H1 (cell line): Measurements from ENCODE around the gene AGXT2. TPM values are rescaled to one million over a fixed set of nuclear protein-coding genes. Genes with fewer than 3 reads are reported as not detected.

Experiments
- CTCF ChIA-PET: fragments of 300-600 bp; sonication (Branson Sonifier 250); formaldehyde crosslinking; loops from one replicate; lab custom pipeline; 2021; ENCODE audit not compliant: partially characterized antibody; lab: Charles Lee
- POLR2A ChIA-PET: fragments of 300-600 bp; sonication (Branson Sonifier 250); formaldehyde crosslinking; loops from one replicate; lab custom pipeline; 2021; ENCODE audit warnings: inconsistent platforms; ENCODE audit not compliant: partially characterized antibody; lab: Charles Lee
- DNase-seq, 2 experiments: peaks; one replicate each; pipeline versions ENCODE4 v3.0.0 to v3.0.0-alpha.2; 2010 to 2022; ENCODE audit warnings: low spot score in 2 of 2, low read depth in 1 of 2, mixed read lengths in 1 of 2
- FAIRE-seq: peaks from 2 replicates; lab custom pipeline; 2011; peaks lifted over from hg19 to GRCh38; lab: Jason Lieb, UNC
- H2AFZ ChIP-seq: 2 replicates; pipeline ENCODE4 v1.8.1; 2012; ENCODE audit warnings: low read length, inconsistent platforms
- H2AK5ac ChIP-seq: 2 replicates; pipeline ENCODE4 v1.6.1; 2013; ENCODE audit warnings: low read depth, low read length
- H2BK120ac ChIP-seq: replicated peaks from 2 replicates; pipeline ENCODE3; 2013; ENCODE audit warnings: low read depth, low read length, inconsistent platforms
- H2BK12ac ChIP-seq: 2 replicates; pipeline ENCODE4 v1.6.1; 2013; ENCODE audit warnings: low read depth, low read length
- H2BK15ac ChIP-seq: 2 replicates; pipeline ENCODE4 v1.6.1; 2013; ENCODE audit warnings: low read length
- H2BK20ac ChIP-seq: 2 replicates; pipeline ENCODE4 v1.6.1; 2013; ENCODE audit warnings: low read length
- H2BK5ac ChIP-seq: 2 replicates; pipeline ENCODE4 v1.6.1; 2013; ENCODE audit warnings: low read depth, low read length
- H3K14ac ChIP-seq: 2 replicates; pipeline ENCODE4 v1.6.1; 2013; ENCODE audit warnings: inconsistent platforms; ENCODE audit not compliant: insufficient read length
- H3K18ac ChIP-seq: 2 replicates; pipeline ENCODE4 v1.6.1; 2013; ENCODE audit warnings: low read length; ENCODE audit errors: extremely low read depth
- H3K23ac ChIP-seq: 2 replicates; pipeline ENCODE4 v1.6.1; 2013; ENCODE audit warnings: inconsistent platforms; ENCODE audit not compliant: insufficient read length
- H3K23me2 ChIP-seq: 2 replicates; pipeline ENCODE4 v1.6.1; 2013; ENCODE audit warnings: low read depth, low read length
- H3K27ac ChIP-seq: 2 replicates; pipeline ENCODE4 v1.6.1; 2011; ENCODE audit warnings: low read depth, low read length, inconsistent platforms
- H3K27me3 ChIP-seq, 4 experiments: replicated peaks in 1 of 4; 1 replicate in 1 of 4; 2 replicates in 3 of 4; pipeline versions ENCODE4 v1.6.1 to v1.8.1; 2011 to 2013; ENCODE audit warnings: low read length in 3 of 4, mild to moderate bottlenecking in 3 of 4, inconsistent platforms in 2 of 4, mixed read lengths in 2 of 4, moderate library complexity in 1 of 4; ENCODE audit not compliant: control insufficient read depth in 3 of 4, insufficient read depth in 3 of 4; ENCODE audit errors: extremely low read depth in 1 of 4
- H3K36me3 ChIP-seq, 4 experiments: 2 replicates each; pipeline versions ENCODE4 v1.6.1 to v1.8.1; 2011 to 2013; ENCODE audit warnings: mild to moderate bottlenecking in 4 of 4, low read length in 3 of 4, moderate library complexity in 2 of 4, control low read depth in 1 of 4, inconsistent platforms in 1 of 4; ENCODE audit not compliant: insufficient read depth in 4 of 4, control insufficient read depth in 2 of 4
- H3K4ac ChIP-seq: replicated peaks from 2 replicates; pipeline ENCODE3; 2013; ENCODE audit warnings: low read length, low read depth, mixed read lengths, inconsistent platforms; ENCODE audit not compliant: insufficient read length
- H3K4me1 ChIP-seq, 4 experiments: replicated peaks in 1 of 4; 1 replicate in 1 of 4; 2 replicates in 3 of 4; pipeline versions ENCODE4 v1.6.1 to v1.8.1; 2011 to 2013; ENCODE audit warnings: low read length in 3 of 4, inconsistent platforms in 2 of 4, mixed read lengths in 1 of 4; ENCODE audit not compliant: insufficient read depth in 4 of 4, control insufficient read depth in 3 of 4
- H3K4me2 ChIP-seq, 2 experiments: 2 replicates each; pipeline versions ENCODE4 v1.6.1 to v1.8.1; 2011 to 2013; ENCODE audit warnings: low read depth in 2 of 2, low read length in 2 of 2, control low read depth in 1 of 2, inconsistent platforms in 1 of 2, mild to moderate bottlenecking in 1 of 2; ENCODE audit not compliant: insufficient read depth in 1 of 2
- H3K4me3 ChIP-seq, 4 experiments: fragments of 200-600, 300-600 bp in 1 of 4; sonication (generic), shearing (Covaris generic), sonication (Bioruptor Twin) in 1 of 4; 2 replicates each; pipeline versions ENCODE4 v1.5.1 to v1.8.1; 2011 to 2016; ENCODE audit warnings: low read length in 4 of 4, low read depth in 3 of 4, control low read depth in 2 of 4, inconsistent platforms in 2 of 4, mild to moderate bottlenecking in 2 of 4, mixed read lengths in 1 of 4, moderate library complexity in 1 of 4; ENCODE audit not compliant: insufficient read depth in 2 of 4; ENCODE audit errors: extremely low read depth in 1 of 4
- H3K56ac ChIP-seq: replicated peaks from 2 replicates; pipeline ENCODE3; 2013; ENCODE audit warnings: low read depth, mild to moderate bottlenecking, mixed read lengths, low read length, inconsistent platforms; ENCODE audit not compliant: insufficient read length
- H3K79me1 ChIP-seq: 2 replicates; pipeline ENCODE4 v1.6.1; 2013; ENCODE audit warnings: low read depth, low read length, control low read depth
- H3K79me2 ChIP-seq, 2 experiments: 2 replicates each; pipeline versions ENCODE4 v1.6.1 to v1.8.1; 2012 to 2013; ENCODE audit warnings: low read length in 2 of 2, mild to moderate bottlenecking in 2 of 2, inconsistent platforms in 1 of 2; ENCODE audit not compliant: insufficient read depth in 2 of 2, control insufficient read depth in 1 of 2
- H3K9ac ChIP-seq, 4 experiments: replicated peaks in 1 of 4; 1 replicate in 1 of 4; 2 replicates in 3 of 4; pipeline versions ENCODE4 v1.6.1 to v1.8.1; 2011 to 2013; ENCODE audit warnings: low read depth in 3 of 4, low read length in 3 of 4, control low read depth in 2 of 4, mild to moderate bottlenecking in 2 of 4, moderate library complexity in 2 of 4, inconsistent platforms in 1 of 4; ENCODE audit errors: extremely low read depth in 1 of 4
- H3K9me3 ChIP-seq, 2 experiments: 2 replicates each; pipeline versions ENCODE4 v1.6.1 to v1.8.1; 2012 to 2013; ENCODE audit warnings: mild to moderate bottlenecking in 2 of 2, moderate library complexity in 2 of 2, control low read depth in 1 of 2, inconsistent platforms in 1 of 2, low read depth in 1 of 2, low read length in 1 of 2, mixed read lengths in 1 of 2; ENCODE audit not compliant: insufficient read depth in 2 of 2
- H4K20me1 ChIP-seq, 2 experiments: replicated peaks in 1 of 2; 2 replicates each; pipeline versions ENCODE3 to v1.8.1; 2011 to 2013; ENCODE audit warnings: inconsistent platforms in 2 of 2, low read length in 2 of 2, mild to moderate bottlenecking in 1 of 2; ENCODE audit not compliant: insufficient read depth in 2 of 2, control insufficient read depth in 1 of 2
- H4K5ac ChIP-seq: 2 replicates; pipeline ENCODE4 v1.6.1; 2013; ENCODE audit warnings: low read length, low read depth, mixed read lengths, inconsistent platforms; ENCODE audit not compliant: insufficient read length
- H4K8ac ChIP-seq: 2 replicates; pipeline ENCODE4 v1.8.0; 2013; ENCODE audit warnings: mild to moderate bottlenecking, moderate library complexity, low read length, inconsistent platforms; ENCODE audit not compliant: insufficient read depth; ENCODE audit errors: extremely low read depth
- H4K91ac ChIP-seq: replicated peaks from 2 replicates; pipeline ENCODE3; 2013; ENCODE audit warnings: low read length, mixed read lengths, inconsistent platforms; ENCODE audit not compliant: insufficient read length
- CREB1 ChIP-seq: IDR thresholded peaks from 2 replicates; pipeline ENCODE4 v1.6.1; 2012; ENCODE audit warnings: inconsistent platforms
- RAD21 ChIP-seq, 2 experiments: IDR thresholded peaks in 1 of 2; conservative IDR thresholded peaks in 1 of 2; 2 replicates each; pipeline ENCODE4 v1.6.1; 2011; ENCODE audit warnings: low read depth in 2 of 2, low read length in 2 of 2, improper control_type of control experiment in 1 of 2, inconsistent platforms in 1 of 2, mild to moderate bottlenecking in 1 of 2, moderate library complexity in 1 of 2
- RNF2 ChIP-seq: fragments of 200-900, 300-1000 bp; sonication (generic); IDR thresholded peaks from 2 replicates; pipeline ENCODE4 v1.7.1; 2016; ENCODE audit warnings: borderline replicate concordance, low read depth, mild to moderate bottlenecking, antibody characterized with exemption, low read length; ENCODE audit not compliant: poor library complexity, severe bottlenecking; ENCODE audit errors: missing control alignments
- SP4 ChIP-seq: IDR thresholded peaks from 2 replicates; pipeline ENCODE4 v1.6.1; 2012; ENCODE audit warnings: low read length, inconsistent platforms
- TBP ChIP-seq: IDR thresholded peaks from 2 replicates; pipeline ENCODE4 v1.6.1; 2011; ENCODE audit warnings: low read depth, low read length, improper control_type of control experiment
- WGBS, 2 experiments: shearing (Covaris generic) in 1 of 2; methylation state at CpG; one replicate each; pipeline versions ENCODE4 v1.1.6 to v1.1.7; 2013 to 2015; ENCODE audit warnings: low lambda C conversion rate in 2 of 2, mixed read lengths in 2 of 2, inconsistent platforms in 1 of 2, low coverage in 1 of 2, missing lambda C conversion rate in 1 of 2; ENCODE audit not compliant: insufficient replicate concordance in 2 of 2, insufficient coverage in 1 of 2, insufficient read length in 1 of 2; ENCODE audit errors: extremely low coverage in 1 of 2, missing lambda C conversion rate in 1 of 2; 5-methylcytosine and 5-hydroxymethylcytosine counted together
- polyA plus RNA-seq, 7 experiments: library from polyadenylated mRNA; depleted of rRNA in 3 of 7; stranded (reverse) in 5 of 7; unstranded in 2 of 7; fragments of >200 nt in 5 of 7; fragments of 200-250 nt in 2 of 7; gene quantifications; 1 replicate in 5 of 7; 2 replicates in 1 of 7; 4 replicates in 1 of 7; pipeline versions ENCODE4 v1.2.1 to v1.2.3, GENCODE V29; 2011 to 2013; ENCODE audit warnings: missing spikeins in 2 of 7, mixed read lengths in 2 of 7
- total RNA-seq: library from RNA; stranded (reverse); fragmentation: NEBNext Ultra II Directional; extraction: Animal tissue kit (Norgen Biotek cat#: 25700); gene quantifications from 2 replicates; pipeline ENCODE4 v1.2.1, GENCODE V29; 2021

The AGXT2 gene
- total and polyA plus RNA-seq, 2 of the 8 experiments (the other 6 are each of a cell fraction or from before 2014, with no cell fraction given), result not detected

DNA sequence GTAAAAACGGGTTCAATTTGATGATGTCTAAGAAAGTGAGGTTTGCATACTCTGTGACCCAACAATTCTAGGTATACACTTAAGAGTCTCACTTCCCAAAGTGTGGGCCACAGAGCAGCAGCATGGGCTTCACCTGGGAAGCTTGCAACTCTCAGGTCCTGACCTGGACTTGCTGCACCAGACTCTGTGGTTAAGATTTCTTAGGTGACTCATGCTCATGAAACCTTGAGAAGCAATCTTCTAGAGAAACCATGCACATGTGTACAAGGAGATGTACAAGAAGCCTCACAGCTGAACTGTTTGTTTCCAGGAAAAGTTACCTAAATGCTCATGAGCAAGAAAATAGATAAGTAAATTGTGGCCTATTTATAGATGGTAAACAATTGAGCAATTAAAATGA lies 88.4 kb downstream of the AGXT2 start:
- H3K4me1 ChIP-seq, result no peaks in the 10 kb centered on the region
- H3K27ac ChIP-seq, result no peak overlapping the region
- H3K4me3 ChIP-seq, result no peak overlapping the region
- no peak overlapping the region for H2BK120ac ChIP-seq
- no peaks in the 10 kb centered on the region for H3K23me2 ChIP-seq
- H2AK5ac ChIP-seq, result no peak overlapping the region
- H3K36me3 ChIP-seq, result peaks cover 0 to 8% (median 6%) of the 10 kb centered on the region in 4 experiments; a peak in 3 of 8 replicates
- H4K20me1 ChIP-seq, result no peaks in the 10 kb centered on the region
- WGBS, 2 experiments, result 77% methylated on average over 1 of the region's 1 CpG; no CpG with 5 or more reads in 1 of the 2 experiments
- no peak overlapping the region for H4K5ac ChIP-seq
- no peak overlapping the region for H3K4me2 ChIP-seq
- no peak overlapping the region for H2BK15ac ChIP-seq
- H3K9me3 ChIP-seq, result no peaks in the 10 kb centered on the region
- no peaks in the 10 kb centered on the region for H3K27me3 ChIP-seq
- TF ChIP-seq RAD21 (IDR thresholded peaks at IDR 0.05 in 1 of 2, conservative IDR thresholded peaks at IDR 0.05 in 1 of 2; ENCODE audit: low read depth in 2 of 2, low read length in 2 of 2), result no peak
- TF ChIP-seq RNF2, result no peak
- TF ChIP-seq SP4, result no peak
- TF ChIP-seq TBP, result no peak
- no peak for TF ChIP-seq CREB1
- H4K8ac ChIP-seq, result no peak overlapping the region
- no peaks in the 10 kb centered on the region for H3K79me1 ChIP-seq
- H2BK12ac ChIP-seq, result no peak overlapping the region
- no peak overlapping the region for H3K18ac ChIP-seq
- H3K4ac ChIP-seq, result no peak overlapping the region
- H2BK20ac ChIP-seq, result no peak overlapping the region
- ChIA-PET POLR2A (no interaction called here), CTCF (interaction anchor here (0.6 to 8.0 kb wide), 7 partner anchors 30 to 564 kb away, joined by 3 to 69 read pairs (median 3); partner anchors contain the start of gene DNAJC21)
- H2BK5ac ChIP-seq, result no peak overlapping the region
- H3K56ac ChIP-seq, result no peak overlapping the region
- no peak overlapping the region for H3K9ac ChIP-seq
- FAIRE-seq (no peak), DNase-seq (no peak)
- no peak overlapping the region for H3K23ac ChIP-seq
- no peak overlapping the region for H2AFZ ChIP-seq
- H4K91ac ChIP-seq, result no peak overlapping the region
- no peak overlapping the region for H3K14ac ChIP-seq
- no peaks in the 10 kb centered on the region for H3K79me2 ChIP-seq
